Prostate gland (tissue), 2 donors: ENCODE measurements around the gene FOXP3. TPM values are rescaled to one million over a fixed set of nuclear protein-coding genes. Genes with fewer than 3 reads are reported as not detected.

Experiments
- DNase-seq: peaks from one replicate; pipeline ENCODE4 v3.0.0-alpha.2; 2019; ENCODE audit warnings: low spot score
- H3K27ac ChIP-seq, 2 donors: fragments of 200-600 bp; sonication (generic); 2 replicates each; pipeline ENCODE4 v1.5.1; 2017 to 2019
- H3K27me3 ChIP-seq: fragments of 200-600 bp; sonication (generic); replicated peaks from 2 replicates; pipeline ENCODE4 v1.5.1; 2019; ENCODE audit not compliant: insufficient read depth
- H3K36me3 ChIP-seq, 2 donors: fragments of 200-600 bp; sonication (generic); 1 replicate in 1 of 2; 2 replicates in 1 of 2; pipeline versions ENCODE4 v1.5.1 to v1.8.1; 2017 to 2019
- H3K4me1 ChIP-seq: fragments of 200-600 bp; sonication (generic); replicated peaks from 2 replicates; pipeline ENCODE4 v1.5.1; 2019
- H3K4me3 ChIP-seq, 2 donors: fragments of 200-600 bp; sonication (generic); 2 replicates each; pipeline ENCODE4 v1.5.1; 2017 to 2019
- H3K9me3 ChIP-seq: fragments of 200-600 bp; sonication (generic); 2 replicates; pipeline ENCODE4 v1.5.1; 2017
- CTCF ChIP-seq, 4 experiments: fragments of 200-600 bp in 2 of 4; fragments of 450-650 bp in 2 of 4; sonication (generic) in 2 of 4; IDR thresholded peaks; 1 replicate in 3 of 4; 2 replicates in 1 of 4; pipeline ENCODE4 v1.5.1; 2016 to 2019; ENCODE audit warnings: antibody characterized with exemption in 4 of 4, mild to moderate bottlenecking in 2 of 4, moderate library complexity in 2 of 4
- POLR2A ChIP-seq: fragments of 450-650 bp; IDR thresholded peaks from one replicate; pipeline ENCODE4 v1.6.1; 2016; ENCODE audit warnings: antibody characterized with exemption, mild to moderate bottlenecking
- POLR2AphosphoS5 ChIP-seq: sonication (generic); formaldehyde crosslinking; IDR thresholded peaks from one replicate; pipeline ENCODE4 v1.6.1; 2017; ENCODE audit warnings: antibody characterized with exemption
- WGBS: methylation state at CpG from one replicate; pipeline ENCODE4 v1.1.5; 2018; 5-methylcytosine and 5-hydroxymethylcytosine counted together
- intact Hi-C: fragments of 100-400 bp; cut with DNase I; formaldehyde crosslinking; loops from one replicate; pipeline ENCODE4 v1.14.2; 2022
- total RNA-seq, 2 donors: library from RNA; depleted of rRNA; stranded (reverse); fragments of >200 nt; gene quantifications; one replicate each; pipeline ENCODE4 v1.1.0, GENCODE V29; 2016

FOXP3 gene
- total RNA-seq, 2 donors from 2014 or later: 0.36 to 1.4 TPM

DNA sequence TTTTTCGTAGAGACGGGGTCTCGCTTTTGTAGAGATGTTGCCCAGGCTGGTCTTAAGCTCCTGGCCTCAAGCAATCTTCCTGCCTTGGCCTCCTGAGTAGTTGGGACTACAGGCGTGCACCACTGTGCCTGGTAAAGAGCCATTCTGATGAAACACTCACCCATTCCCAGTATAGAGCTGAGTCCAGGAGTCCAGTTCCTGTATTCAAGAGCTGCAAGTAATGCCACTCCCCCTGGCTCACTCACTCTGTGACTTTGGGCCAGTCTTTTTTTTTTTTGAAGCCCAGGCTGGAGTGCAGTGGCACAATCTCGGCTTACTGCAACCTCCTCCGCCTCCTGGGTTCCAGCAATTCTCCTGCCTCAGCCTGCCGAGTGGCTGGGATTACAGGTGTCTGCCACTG is 25.8 kb downstream of the FOXP3 start:
- no peaks in the 10 kb centered on the region for H3K9me3 ChIP-seq
- H3K27ac ChIP-seq: no peak overlapping the region
- H3K4me3 ChIP-seq: no peak overlapping the region
- intact Hi-C loops: no loop called here
- no peak for DNase-seq
- H3K36me3 ChIP-seq: peaks cover 0 to 8% of the 10 kb centered on the region in 2 donors
- WGBS: 78% methylated on average over 6 of the region's 7 CpGs
- no peaks in the 10 kb centered on the region for H3K4me1 ChIP-seq
- H3K27me3 ChIP-seq: no peaks in the 10 kb centered on the region
- TF ChIP-seq POLR2AphosphoS5 (no peak), CTCF (IDR thresholded peaks at IDR 0.05) (no peak), POLR2A (no peak)

DNA sequence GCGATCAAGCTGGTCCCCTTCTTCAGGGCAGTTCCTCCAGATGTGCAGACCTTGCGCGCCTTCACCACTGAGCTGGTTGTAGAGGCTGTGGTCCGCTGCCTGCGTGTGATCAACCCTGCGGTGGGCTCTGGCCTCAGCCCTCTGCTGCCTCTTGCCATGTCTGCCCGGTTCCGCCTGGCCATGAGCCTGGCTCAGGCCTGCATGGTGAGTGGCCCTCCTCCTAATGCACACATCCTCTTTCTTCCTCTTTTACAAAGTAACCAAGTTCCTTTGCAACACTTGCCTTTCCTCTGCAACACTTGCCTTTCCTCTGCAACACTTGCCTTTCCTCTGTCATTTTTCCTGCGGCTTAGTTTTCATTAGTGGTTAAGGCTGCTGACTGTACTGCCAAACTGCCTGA is 27.4 kb downstream of the FOXP3 start:
- no peak for TF ChIP-seq CTCF (IDR thresholded peaks at IDR 0.05)
- TF ChIP-seq POLR2AphosphoS5: no peak
- no peak for TF ChIP-seq POLR2A
- Histone ChIP-seq H3K4me1 (no peaks in the 10 kb centered on the region), H3K9me3 (no peaks in the 10 kb centered on the region), H3K4me3 (no peak overlapping the region), H3K27ac (no peak overlapping the region), H3K36me3 (no peaks in the 10 kb centered on the region), H3K27me3 (no peaks in the 10 kb centered on the region)
- no peak for DNase-seq
- 93% methylated on average over 9 of the region's 9 CpGs for WGBS
- intact Hi-C loops: no loop called here

DNA sequence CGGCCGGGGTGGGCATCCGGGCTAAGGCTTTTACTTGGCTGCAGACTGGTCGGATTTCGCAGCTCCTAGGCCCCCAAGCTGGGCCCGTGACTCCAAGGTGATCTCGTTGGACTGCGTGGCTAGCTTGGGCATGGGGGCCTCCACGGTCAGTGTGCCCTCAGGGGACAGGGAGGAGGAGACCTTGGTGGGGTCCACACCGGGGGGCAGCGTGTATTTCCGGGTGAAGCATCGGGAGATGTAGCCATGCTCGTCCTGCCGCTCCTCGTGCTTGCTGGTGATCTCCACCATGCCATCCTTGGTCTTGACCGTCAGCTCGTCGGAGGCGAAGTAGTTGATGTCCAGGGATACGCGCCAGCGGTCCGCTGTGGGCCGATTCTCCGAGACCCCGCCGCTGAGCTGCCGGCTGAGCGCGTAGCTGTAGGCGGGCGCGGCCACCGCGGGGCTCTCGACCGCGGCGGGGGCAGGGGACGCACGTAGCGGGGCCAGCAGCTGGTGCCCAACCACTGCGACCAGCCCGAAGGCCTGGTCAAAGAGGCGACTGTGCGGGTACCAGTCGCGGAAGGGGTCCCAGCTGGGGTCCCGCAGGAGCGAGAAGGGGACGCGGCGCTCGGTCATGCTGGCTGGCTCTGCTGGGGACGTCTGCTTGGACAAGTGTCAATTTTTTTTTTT is 30.5 kb downstream of the FOXP3 start:
- H3K4me3 ChIP-seq: no peak overlapping the region
- TF ChIP-seq POLR2AphosphoS5: no peak
- no peak for TF ChIP-seq CTCF (IDR thresholded peaks at IDR 0.05)
- no peak for TF ChIP-seq POLR2A
- no peaks in the 10 kb centered on the region for H3K9me3 ChIP-seq
- intact Hi-C loops: no loop called here
- no peak for DNase-seq
- no peak overlapping the region for H3K27ac ChIP-seq
- 49% methylated on average over 12 of the region's 56 CpGs for WGBS
- H3K36me3 ChIP-seq: no peaks in the 10 kb centered on the region
- H3K4me1 ChIP-seq: no peaks in the 10 kb centered on the region
- no peaks in the 10 kb centered on the region for H3K27me3 ChIP-seq

DNA sequence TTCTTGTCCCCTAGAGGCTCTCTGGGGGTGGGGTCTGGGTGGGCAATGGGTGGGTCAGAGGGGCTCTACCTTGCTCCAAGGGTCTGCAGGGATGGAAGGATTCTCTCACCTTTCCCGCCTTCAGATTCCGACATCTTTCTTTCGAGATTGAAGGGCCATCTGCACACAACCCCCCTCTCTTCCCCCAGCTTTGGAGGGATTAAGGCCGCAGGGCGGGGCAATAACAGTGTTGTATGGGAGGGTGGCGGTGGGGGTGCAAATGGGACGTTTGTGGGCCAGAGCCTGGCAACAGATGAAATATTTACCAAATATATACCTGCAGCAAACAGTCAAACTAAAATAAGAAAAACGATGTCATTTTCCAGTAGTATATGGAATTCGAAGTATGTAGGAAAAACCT is 31.3 kb downstream of the FOXP3 start, which contains the start of gene CACNA1F:
Gene CACNA1F, minus strand, starts transcription at position 165 of the 400 bp plus-strand sequence. Its CDS starts 31 bp downstream, at position 134.
- Histone ChIP-seq H3K9me3 (no peaks in the 10 kb centered on the region), H3K27ac (no peak within 1 kb of the TSS), H3K36me3 (no peaks in the 10 kb centered on the region), H3K4me3 (no peak within 1 kb of the TSS), H3K27me3 (no peaks in the 10 kb centered on the region), H3K4me1 (no peaks in the 10 kb centered on the region)
- intact Hi-C loops: no loop called here
- DNase-seq: no peak
- TF ChIP-seq POLR2A (no peak), CTCF (IDR thresholded peaks at IDR 0.05) (no peak), POLR2AphosphoS5 (no peak)
- WGBS: 81% methylated on average over 9 of the region's 9 CpGs

DNA sequence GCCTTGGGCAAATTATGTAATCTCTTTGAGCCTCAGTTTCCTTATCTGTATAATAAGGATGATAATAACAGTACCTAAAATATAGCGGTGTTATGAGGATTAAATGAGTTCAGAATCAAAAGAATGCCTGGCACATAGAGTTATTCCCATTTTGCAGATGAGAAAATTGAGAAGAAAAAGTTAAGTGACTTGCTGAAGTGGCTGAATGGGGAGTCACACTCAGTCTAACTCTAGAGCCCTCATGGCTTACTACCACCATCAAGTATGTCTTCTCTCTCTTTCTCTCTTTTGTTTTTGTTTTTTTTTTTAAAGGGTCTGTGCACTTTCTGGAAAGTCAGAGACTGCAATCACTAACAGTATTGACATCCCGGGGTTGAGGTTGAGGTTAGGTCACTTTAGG is 32.0 kb downstream of the FOXP3 start:
- no peaks in the 10 kb centered on the region for H3K27me3 ChIP-seq
- no peak for DNase-seq
- H3K4me1 ChIP-seq: no peaks in the 10 kb centered on the region
- TF ChIP-seq POLR2AphosphoS5: no peak
- TF ChIP-seq CTCF (IDR thresholded peaks at IDR 0.05): no peak
- TF ChIP-seq POLR2A: no peak
- H3K27ac ChIP-seq: no peak overlapping the region
- H3K36me3 ChIP-seq: no peaks in the 10 kb centered on the region
- no peaks in the 10 kb centered on the region for H3K9me3 ChIP-seq
- WGBS: 83% methylated on average over 2 of the region's 2 CpGs
- H3K4me3 ChIP-seq: no peak overlapping the region
- intact Hi-C loops: no loop called here
